Activated CD8-positive, alpha-beta T cell treated with anti-CD3 and anti-CD28 coated beads, Interleukin-2, amount 10 ng/mL, durations not matched to agents 7 days and 5 days (primary cell): ENCODE data around the gene AIF1. TPM values are rescaled to one million over a fixed set of nuclear protein-coding genes. Genes with fewer than 3 reads are reported as not detected.

Experiments used
- ATAC-seq: fragments of 150-1000 bp; cut with Tn5 transposase; one replicate; pipeline ENCODE4 v1.10.0; 2021; ENCODE audit warnings: moderate library complexity
- CTCF ChIA-PET: fragments of 350-600 bp; sonication (Branson Sonifier 250); formaldehyde crosslinking; loops from one replicate; lab custom pipeline; 2021; ENCODE audit warnings: antibody characterized with exemption; lab: Charles Lee
- POLR2A ChIA-PET: fragments of 350-600 bp; sonication (Branson Sonifier 250); formaldehyde crosslinking; loops from one replicate; lab custom pipeline; 2021; ENCODE audit warnings: antibody characterized with exemption; lab: Charles Lee
- DNase-seq: peaks from one replicate; pipeline ENCODE4 v3.0.0-alpha.2; 2020
- H3K27ac Mint-ChIP-seq: one replicate; pipeline ENCODE4 v1.8.0; 2021; ENCODE audit warnings: mild to moderate bottlenecking, mixed read lengths
- H3K27me3 Mint-ChIP-seq: one replicate; pipeline ENCODE4 v1.8.0; 2021; ENCODE audit warnings: low read depth, mixed read lengths
- H3K36me3 Mint-ChIP-seq: one replicate; pipeline ENCODE4 v1.8.0; 2021; ENCODE audit warnings: low read depth, mixed read lengths
- H3K4me1 Mint-ChIP-seq: one replicate; pipeline ENCODE4 v1.8.0; 2021; ENCODE audit warnings: low read depth, mixed read lengths
- H3K4me3 Mint-ChIP-seq: one replicate; pipeline ENCODE4 v1.8.0; 2021; ENCODE audit warnings: mild to moderate bottlenecking, mixed read lengths
- H3K9me3 Mint-ChIP-seq: one replicate; pipeline ENCODE4 v1.8.0; 2022; ENCODE audit warnings: mixed read lengths; ENCODE audit not compliant: insufficient read depth
- total RNA-seq, 2 experiments: library from RNA; stranded (reverse); gene quantifications; one replicate each; pipeline ENCODE4 v1.2.3, GENCODE V29; 2021

AIF1 gene
- total RNA-seq, 2 experiments from 2014 or later = 177 TPM

GRCh38 chr6:31658158-31658688 lies 43.2 kb downstream of the AIF1 start:
- peak overlapping the region; percentile 89 for H3K27ac Mint-ChIP-seq
- no peak for DNase-seq
- peaks cover 80% of the 10 kb centered on the region for H3K4me1 Mint-ChIP-seq
- POLR2A ChIA-PET = interaction anchor here (0.8 to 1.1 kb wide), 2 partner anchors 13 to 82 kb away, joined by 3 read pairs; no protein-coding TSS in a partner anchor
- H3K9me3 Mint-ChIP-seq = no peaks in the 10 kb centered on the region
- ATAC-seq = no peak
- peaks cover 71% of the 10 kb centered on the region for H3K36me3 Mint-ChIP-seq
- no peaks in the 10 kb centered on the region for H3K27me3 Mint-ChIP-seq
- H3K4me3 Mint-ChIP-seq = peak overlapping the region; percentile 91
- CTCF ChIA-PET = interaction anchor here (1.3 to 1.4 kb wide), 2 partner anchors 62 to 172 kb away, joined by 3 to 4 read pairs; no protein-coding TSS in a partner anchor

- Mint-ChIP-seq H3K36me3 (peaks cover 80% of the 10 kb centered on the region), H3K27me3 (no peaks in the 10 kb centered on the region), H3K9me3 (no peaks in the 10 kb centered on the region), H3K4me3 (peak overlapping the region; percentile 91), H3K27ac (peak overlapping the region; percentile 88), H3K4me1 (peaks cover 85% of the 10 kb centered on the region)
- ChIA-PET POLR2A (interaction anchor here (1.5 kb wide), 1 partner anchor 79 kb away, joined by 5 read pairs; no protein-coding TSS in a partner anchor), CTCF (no interaction called here)
- ATAC-seq = no peak
- DNase-seq = no peak
These were observed 44.1 kb downstream of the AIF1 start for GRCh38 chr6:31658983-31659648.

- CTCF ChIA-PET = interaction anchor here (0.8 to 2.6 kb wide), 3 partner anchors 61 to 80 kb away, joined by 3 to 6 read pairs (median 3); partner anchors contain the start of gene MSH5
- Mint-ChIP-seq H3K36me3 (peaks cover 87% of the 10 kb centered on the region), H3K4me1 (peaks cover 90% of the 10 kb centered on the region), H3K27ac (peak overlapping the region; percentile 88), H3K4me3 (peak overlapping the region; percentile 91), H3K27me3 (no peaks in the 10 kb centered on the region), H3K9me3 (no peaks in the 10 kb centered on the region)
- POLR2A ChIA-PET = interaction anchor here (0.9 to 2.6 kb wide), 7 partner anchors 7 to 118 kb away, joined by 3 to 34 read pairs (median 6); partner anchors contain the start of genes ABHD16A, BAG6, CLIC1 and DDX39B
- ATAC-seq = peak; percentile 43
- peak; percentile 61 for DNase-seq
These were observed 44.8 kb downstream of the AIF1 start for GRCh38 chr6:31659649-31660380.

- Mint-ChIP-seq H3K4me3 (peak within 1 kb of the TSS; percentile 91), H3K9me3 (no peaks in the 10 kb centered on the region), H3K36me3 (peaks cover 82% of the 10 kb centered on the region), H3K27ac (peak within 1 kb of the TSS; percentile 88), H3K4me1 (peaks cover 85% of the 10 kb centered on the region), H3K27me3 (no peaks in the 10 kb centered on the region)
- ChIA-PET CTCF (interaction anchor here (0.8 to 2.6 kb wide), 6 partner anchors 8 to 262 kb away, joined by 3 to 6 read pairs (median 4); partner anchors contain the start of genes BAG6 and MSH5), POLR2A (interaction anchor here (0.6 to 2.6 kb wide), 14 partner anchors 8 to 959 kb away, joined by 3 to 34 read pairs (median 3); partner anchors contain the start of genes ABHD16A, BAG6, CLIC1 and DDX39B)
- ATAC-seq = peak; percentile 74
- peak; percentile 85 for DNase-seq
These were observed 45.6 kb downstream of the AIF1 start, which contains the start of gene C6orf47 for GRCh38 chr6:31660381-31661261. TSS of gene C6orf47 (minus strand) at chr6:31660778. CDS start at chr6:31659947, 831 bp downstream.

GRCh38 chr6:31661262-31662123 lies 46.5 kb downstream of the AIF1 start:
- peak overlapping the region; percentile 86 for H3K27ac Mint-ChIP-seq
- DNase-seq (no peak), ATAC-seq (no peak)
- H3K36me3 Mint-ChIP-seq = peaks cover 81% of the 10 kb centered on the region
- POLR2A ChIA-PET = interaction anchor here (0.6 to 2.6 kb wide), 11 partner anchors 9 to 960 kb away, joined by 3 to 34 read pairs (median 4); partner anchors contain the start of genes ABHD16A, BAG6, CLIC1 and DDX39B
- H3K27me3 Mint-ChIP-seq = no peaks in the 10 kb centered on the region
- CTCF ChIA-PET = interaction anchor here (1.0 to 2.6 kb wide), 5 partner anchors 8 to 262 kb away, joined by 3 to 6 read pairs (median 4); partner anchors contain the start of gene BAG6
- H3K4me3 Mint-ChIP-seq = peak overlapping the region; percentile 91
- H3K4me1 Mint-ChIP-seq = peaks cover 80% of the 10 kb centered on the region
- H3K9me3 Mint-ChIP-seq = no peaks in the 10 kb centered on the region

GRCh38 chr6:31662124-31662723 lies 47.2 kb downstream of the AIF1 start:
- ChIA-PET POLR2A (interaction anchor here (2.3 to 2.6 kb wide), 2 partner anchors 10 to 76 kb away, joined by 15 to 34 read pairs; partner anchors contain the start of genes BAG6, CLIC1 and MSH5), CTCF (interaction anchor here (1.1 to 4.5 kb wide), 5 partner anchors 9 to 261 kb away, joined by 3 to 34 read pairs (median 6); partner anchors contain the start of gene BAG6)
- peak overlapping the region; percentile 58 for H3K27ac Mint-ChIP-seq
- H3K27me3 Mint-ChIP-seq = no peaks in the 10 kb centered on the region
- H3K4me3 Mint-ChIP-seq = peak overlapping the region; percentile 55
- no peaks in the 10 kb centered on the region for H3K9me3 Mint-ChIP-seq
- peaks cover 81% of the 10 kb centered on the region for H3K36me3 Mint-ChIP-seq
- ATAC-seq = no peak
- peaks cover 80% of the 10 kb centered on the region for H3K4me1 Mint-ChIP-seq
- no peak for DNase-seq

- Mint-ChIP-seq H3K36me3 (peaks cover 81% of the 10 kb centered on the region), H3K27me3 (no peaks in the 10 kb centered on the region), H3K9me3 (no peaks in the 10 kb centered on the region), H3K4me3 (peak overlapping the region; percentile 96), H3K4me1 (peaks cover 80% of the 10 kb centered on the region), H3K27ac (peak overlapping the region; percentile 95)
- no peak for ATAC-seq
- CTCF ChIA-PET = interaction anchor here (0.7 to 4.5 kb wide), 7 partner anchors 11 to 289 kb away, joined by 3 to 34 read pairs (median 4); partner anchors contain the start of genes ATP6V1G2, BAG6 and LTB
- DNase-seq = no peak
- POLR2A ChIA-PET = interaction anchor here (0.6 to 4.5 kb wide), 7 partner anchors 9 to 163 kb away, joined by 3 to 109 read pairs (median 14); partner anchors contain the start of genes APOM, BAG6, DDX39B and HSPA1B
These were observed 48.3 kb downstream of the AIF1 start for GRCh38 chr6:31663126-31663960.

- Mint-ChIP-seq H3K36me3 (peaks cover 81% of the 10 kb centered on the region), H3K4me3 (peak overlapping the region; percentile 96), H3K27me3 (no peaks in the 10 kb centered on the region), H3K27ac (peak overlapping the region; percentile 95), H3K4me1 (peaks cover 79% of the 10 kb centered on the region), H3K9me3 (no peaks in the 10 kb centered on the region)
- no peak for DNase-seq
- POLR2A ChIA-PET = interaction anchor here (0.7 to 4.5 kb wide), 21 partner anchors 8 to 1307 kb away, joined by 3 to 109 read pairs (median 5); partner anchors contain the start of genes APOM, BAG6, DDX39B and HSPA1A
- CTCF ChIA-PET = interaction anchor here (0.8 to 4.5 kb wide), 12 partner anchors 11 to 288 kb away, joined by 3 to 34 read pairs (median 4); partner anchors contain the start of genes ATP6V1G2, BAG6, HSPA1B and LTB
- no peak for ATAC-seq
These were observed 49.1 kb downstream of the AIF1 start for GRCh38 chr6:31663961-31664789.
